Stimulated activated CD8-positive, alpha-beta memory T cell treated with anti-CD3 and anti-CD28 coated beads, Interleukin-4, amount 100 ng/mL, for 24 hours (primary cell): Measurements from ENCODE around the gene MRPL12.
A peak's percentile ranks its signal among the peaks of the same experiment; 100 is the strongest.
"Not testable (repeated sequence)": the region's sequence is repeated elsewhere in the genome, so short reads cannot be mapped to it uniquely, and the experiment has no call there.

Source experiments
- DNase-seq: peaks from one replicate; pipeline ENCODE4 v3.0.0-alpha.2; 2020; ENCODE audit warnings: low read depth

Gene MRPL12

DNA sequence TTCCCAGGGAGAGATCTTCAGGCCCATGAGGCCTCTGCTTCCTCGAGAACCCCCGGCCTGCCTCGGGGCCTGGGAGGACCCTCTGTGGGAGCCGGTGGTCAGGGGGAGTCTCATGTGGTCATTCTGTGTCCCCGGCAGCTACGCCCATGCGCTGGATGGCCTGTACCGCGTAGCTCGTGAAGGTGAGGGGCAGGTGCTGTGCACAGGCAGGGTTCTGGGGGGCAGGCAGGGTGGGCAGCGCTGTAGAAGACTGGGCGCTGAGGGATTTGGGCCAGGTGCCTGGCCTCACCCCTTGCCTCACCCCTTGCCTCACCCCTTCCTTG, 13.5 kb downstream of the MRPL12 start:
- no peak for DNase-seq

DNA sequence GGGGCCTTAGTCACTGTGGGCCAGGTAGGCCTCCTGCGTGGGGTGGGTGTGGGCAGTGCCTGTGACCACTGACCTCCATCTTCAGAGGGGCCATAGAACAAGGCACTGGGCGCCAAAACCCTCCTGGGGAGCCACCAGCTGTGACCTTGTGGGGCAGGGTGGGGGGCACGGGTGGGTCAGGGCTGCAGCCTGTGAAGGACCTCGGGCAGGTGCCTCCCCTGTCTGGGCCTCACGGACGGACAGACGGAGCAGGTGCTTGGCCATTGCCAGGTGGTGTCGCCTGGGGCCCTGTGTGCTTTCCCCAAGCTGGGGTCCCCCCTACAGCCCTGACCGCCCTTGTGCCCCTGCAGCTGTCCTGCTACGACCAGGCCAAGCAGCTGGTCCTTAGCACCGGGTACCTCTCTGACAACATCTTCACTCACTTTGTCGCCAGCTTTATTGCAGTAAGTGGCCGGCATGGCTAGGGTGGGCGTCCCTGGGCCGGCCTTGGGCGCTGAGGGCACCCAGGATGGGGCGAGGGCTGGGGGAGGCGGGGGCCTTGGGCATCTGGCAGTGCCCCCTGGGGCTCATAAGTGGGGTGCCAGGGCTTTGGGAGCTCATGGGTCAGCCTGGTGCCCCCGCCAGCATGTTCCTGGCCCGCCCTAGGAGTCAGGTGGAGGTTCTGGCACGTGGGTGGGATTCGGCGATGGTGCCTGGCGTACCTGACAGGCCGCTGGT, 14.0 kb downstream of the MRPL12 start:
- no peak for DNase-seq

DNA sequence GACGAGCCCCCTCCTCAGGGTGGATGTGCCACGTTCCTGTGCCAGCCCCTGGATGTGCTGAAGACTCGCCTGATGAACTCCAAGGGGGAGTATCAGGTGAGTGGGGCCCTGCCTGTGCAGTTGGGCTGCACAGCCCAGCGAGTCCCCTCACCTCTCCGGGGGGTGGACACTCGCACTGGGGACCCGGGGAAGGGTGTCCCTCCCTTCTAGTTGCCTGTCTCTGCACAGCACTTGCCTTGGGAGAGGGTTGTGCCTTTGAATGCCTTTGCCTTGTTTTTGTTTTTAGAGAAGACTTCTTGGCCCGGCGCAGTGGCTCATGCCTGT, 14.6 kb downstream of the MRPL12 start:
- no peak for DNase-seq

DNA sequence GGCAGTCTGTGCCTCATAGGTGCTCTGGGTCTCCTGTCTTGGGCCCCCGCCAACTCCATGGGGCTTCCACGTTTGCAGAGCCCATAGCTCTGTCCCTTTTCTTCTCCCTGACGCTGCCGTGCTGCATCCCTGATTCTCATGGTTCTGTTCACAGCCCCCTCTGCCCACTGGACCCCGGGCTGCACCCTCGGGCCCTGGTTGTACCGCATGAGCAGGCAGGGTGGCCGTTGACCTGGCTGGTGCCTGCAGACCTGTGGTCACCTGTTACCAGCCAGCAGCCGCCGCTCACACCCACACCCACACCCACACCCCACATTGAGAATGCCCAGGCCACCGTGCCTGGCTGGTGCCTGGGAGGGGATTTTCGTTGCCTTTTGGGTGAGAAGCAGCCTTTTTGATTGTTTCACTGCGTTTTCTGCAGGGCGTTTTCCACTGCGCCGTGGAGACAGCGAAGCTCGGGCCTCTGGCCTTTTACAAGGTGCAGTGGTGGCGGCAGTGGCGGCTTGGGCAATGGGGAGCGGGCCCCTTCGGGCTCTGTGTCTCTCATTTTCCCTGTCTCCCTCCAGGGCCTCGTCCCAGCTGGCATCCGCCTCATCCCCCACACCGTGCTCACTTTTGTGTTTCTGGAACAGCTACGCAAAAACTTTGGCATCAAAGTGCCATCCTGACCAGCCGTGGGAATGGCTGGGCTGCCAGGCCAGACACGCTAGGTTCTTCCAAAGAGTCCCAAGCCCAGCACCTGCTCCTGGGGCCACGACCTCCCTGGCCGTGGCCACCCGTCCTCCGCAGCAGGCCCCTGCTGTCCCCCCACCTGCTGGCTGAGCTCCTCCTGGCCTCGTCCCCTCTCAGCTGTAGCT, 16.5 kb downstream of the MRPL12 start:
- no peak for DNase-seq

DNA sequence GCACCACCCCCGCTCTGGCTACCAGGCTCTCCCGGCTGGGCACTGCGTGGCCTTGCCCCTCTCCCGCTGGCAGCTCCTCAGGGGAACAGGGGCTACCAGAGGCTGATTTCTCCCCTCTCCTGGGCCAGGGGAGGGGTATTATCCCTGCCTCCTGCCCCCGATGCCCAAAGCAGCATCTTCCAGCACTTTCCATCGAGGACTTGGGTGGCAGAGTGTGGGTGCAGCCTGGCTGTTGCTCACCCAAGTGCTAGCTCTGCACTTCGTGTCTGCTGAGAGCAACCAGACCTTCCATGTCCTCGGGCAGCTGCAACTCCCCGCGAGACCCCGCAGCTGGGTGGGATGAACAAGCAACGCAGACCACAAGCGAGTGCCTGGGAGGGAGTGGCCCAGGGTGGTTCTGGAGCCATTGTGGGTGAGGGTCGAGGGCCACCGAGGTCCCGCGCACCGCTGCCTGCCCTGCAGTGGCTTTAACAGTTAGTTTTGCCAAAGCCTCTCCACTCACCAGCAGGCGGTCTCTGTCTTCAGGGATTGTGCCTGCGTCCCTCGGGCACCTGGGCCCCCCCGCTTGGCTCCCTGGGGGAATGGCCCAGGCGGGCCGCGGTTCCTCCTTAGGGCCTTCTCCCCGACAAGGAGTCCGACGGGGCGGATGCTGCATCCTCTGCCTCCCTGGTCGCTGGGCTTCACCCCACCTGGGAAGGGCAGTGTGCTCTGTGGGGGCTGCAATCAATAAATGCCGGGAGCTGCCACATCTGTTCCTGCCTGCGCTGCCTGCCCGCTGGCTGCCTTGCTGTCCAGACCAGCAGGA, 17.3 kb downstream of the MRPL12 start:
- no peak for DNase-seq

DNA sequence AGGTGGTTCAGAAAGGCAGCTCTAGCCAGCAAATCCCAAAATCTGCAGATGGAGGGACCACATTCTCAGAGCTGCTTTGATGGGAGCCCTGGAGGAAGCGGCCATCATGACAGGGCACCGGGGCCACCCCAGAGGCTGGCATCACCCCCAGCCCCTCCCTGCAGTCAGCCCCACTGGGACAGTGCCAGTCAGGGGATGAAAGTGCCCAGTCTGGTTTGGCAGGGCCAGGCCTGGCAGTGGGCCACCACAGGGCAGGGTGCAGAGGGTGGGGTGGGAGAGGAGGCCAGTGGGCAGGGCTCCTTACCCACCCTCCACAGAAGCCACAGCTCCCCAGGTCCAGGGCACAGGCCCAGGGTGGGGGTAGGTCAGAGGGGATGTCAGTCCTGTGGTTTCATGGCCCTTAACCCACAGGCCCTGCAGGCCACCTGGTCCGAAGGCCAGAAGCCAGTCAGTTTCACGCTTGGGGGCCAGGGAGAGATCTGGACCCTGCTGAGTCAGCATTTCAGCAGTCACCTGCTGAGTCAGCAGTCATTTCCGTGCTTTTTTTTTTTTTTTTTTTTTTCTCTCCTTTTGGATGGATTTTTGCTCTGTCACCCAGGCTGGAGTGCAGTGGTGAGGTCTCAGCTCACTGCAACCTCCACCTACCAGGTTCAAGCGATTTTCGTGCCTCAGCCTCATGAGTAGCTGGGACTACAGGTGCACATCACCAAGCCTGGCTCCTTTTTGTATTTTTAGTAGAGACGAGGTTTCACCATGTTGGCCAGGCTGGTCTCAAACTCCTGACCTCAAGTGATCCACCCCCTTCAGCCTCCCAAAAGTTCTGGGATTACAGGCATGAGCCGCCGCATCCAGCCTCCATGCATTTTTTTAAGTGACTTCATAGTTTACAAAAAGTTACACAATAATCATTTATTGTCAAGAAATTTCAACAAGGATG, 19.3 kb downstream of the MRPL12 start:
- DNase-seq, result no peak

DNA sequence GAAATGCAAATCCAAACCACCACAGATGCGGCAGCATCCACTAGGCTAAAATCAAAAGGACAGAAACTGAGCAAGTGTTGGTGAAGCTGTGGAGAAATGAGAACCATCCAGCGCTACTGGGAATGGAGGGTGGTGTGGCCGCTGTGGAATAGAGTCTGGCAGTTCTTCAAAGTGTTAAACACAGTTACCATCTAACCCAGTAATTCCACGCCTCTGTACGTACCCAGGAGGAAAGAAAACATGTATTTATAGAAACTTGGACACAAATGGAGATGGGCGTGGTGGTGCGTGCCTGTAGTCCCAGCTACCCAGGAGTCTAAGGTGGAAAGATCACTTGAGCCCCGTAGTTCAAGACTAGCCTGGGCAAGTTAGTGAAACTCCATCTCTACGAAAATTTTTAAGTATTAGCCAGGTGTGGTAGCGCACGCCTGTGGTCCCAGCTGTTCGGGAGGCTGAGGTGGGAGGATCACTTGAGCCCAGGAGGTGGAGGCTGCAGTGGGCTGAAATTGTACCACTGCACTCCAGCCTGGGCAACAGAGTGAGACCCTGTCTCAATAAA, 20.6 kb downstream of the MRPL12 start:
- no peak for DNase-seq

DNA sequence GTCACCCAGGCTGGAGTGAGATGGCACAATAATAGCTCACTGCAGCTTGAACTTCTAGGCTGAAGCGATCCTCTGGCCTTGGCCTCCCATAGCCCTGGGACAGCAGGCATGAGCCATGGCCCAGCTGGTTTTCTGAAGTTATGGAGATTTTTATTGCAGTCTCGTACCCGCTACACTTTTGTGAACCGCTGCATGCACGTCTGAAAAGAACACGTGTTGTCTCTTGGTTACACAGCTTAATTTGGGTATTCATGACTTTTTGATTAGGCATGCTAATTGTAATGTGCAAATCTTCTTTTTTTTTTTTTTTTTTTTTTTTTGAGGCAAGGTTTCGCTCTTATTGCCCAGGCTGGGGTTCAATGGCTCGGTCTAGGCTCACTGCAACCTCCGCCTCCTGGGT, 22.3 kb downstream of the MRPL12 start:
- no peak for DNase-seq

DNA sequence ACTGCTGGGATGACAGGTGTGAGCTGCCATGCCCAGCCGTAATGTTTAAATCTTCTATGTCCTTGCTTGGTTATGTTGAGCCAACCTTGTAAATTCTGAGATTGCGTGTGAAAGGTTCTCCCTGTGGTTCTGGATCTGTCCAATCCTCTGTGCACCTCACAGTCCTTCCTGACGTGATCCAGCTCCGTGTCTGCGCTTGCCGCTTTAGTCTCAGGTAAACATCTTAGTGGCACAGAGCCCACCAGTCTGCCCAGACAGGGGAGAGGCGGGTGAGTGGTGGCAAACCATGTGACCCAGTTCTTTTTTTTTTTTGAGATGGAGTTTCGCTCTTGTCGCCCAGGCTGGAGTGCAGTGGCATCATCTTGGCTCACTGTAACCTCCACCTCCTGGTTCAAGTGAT, 22.8 kb downstream of the MRPL12 start:
- no peak for DNase-seq

DNA sequence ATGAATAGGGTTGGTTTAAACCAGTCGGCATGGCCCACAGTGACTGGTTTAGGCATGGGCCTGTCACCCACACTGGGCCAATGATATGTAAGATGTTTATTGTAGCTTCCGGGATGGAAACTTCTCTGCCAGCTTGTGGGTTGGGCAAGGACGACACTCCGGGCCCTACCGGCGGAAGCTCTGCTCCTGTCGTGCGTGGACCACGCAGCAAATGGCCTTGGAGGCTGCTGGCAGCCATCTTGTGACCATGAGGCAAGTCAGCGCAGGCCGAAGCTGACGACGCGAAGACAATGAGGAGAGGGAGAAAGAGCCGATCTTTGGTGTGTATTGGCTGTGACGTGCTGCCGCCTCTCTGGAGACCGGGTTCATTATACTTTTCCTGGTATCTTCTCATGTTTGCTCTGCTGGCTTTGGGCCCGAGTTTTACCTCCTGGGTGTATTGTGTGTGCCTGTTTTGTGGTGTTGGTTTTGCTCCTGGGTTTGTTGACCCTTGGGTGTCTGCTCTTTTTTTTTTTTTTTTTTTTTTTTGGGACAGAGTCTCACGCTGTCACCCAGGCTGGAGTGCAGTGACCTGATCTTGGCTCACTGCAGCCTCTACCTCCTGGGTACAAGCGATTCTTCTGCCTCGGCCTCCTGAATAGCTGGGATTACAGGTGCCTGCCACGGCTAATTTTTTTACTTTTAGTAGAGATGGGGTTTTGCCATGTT, 24.3 kb downstream of the MRPL12 start:
- DNase-seq, result no peak

DNA sequence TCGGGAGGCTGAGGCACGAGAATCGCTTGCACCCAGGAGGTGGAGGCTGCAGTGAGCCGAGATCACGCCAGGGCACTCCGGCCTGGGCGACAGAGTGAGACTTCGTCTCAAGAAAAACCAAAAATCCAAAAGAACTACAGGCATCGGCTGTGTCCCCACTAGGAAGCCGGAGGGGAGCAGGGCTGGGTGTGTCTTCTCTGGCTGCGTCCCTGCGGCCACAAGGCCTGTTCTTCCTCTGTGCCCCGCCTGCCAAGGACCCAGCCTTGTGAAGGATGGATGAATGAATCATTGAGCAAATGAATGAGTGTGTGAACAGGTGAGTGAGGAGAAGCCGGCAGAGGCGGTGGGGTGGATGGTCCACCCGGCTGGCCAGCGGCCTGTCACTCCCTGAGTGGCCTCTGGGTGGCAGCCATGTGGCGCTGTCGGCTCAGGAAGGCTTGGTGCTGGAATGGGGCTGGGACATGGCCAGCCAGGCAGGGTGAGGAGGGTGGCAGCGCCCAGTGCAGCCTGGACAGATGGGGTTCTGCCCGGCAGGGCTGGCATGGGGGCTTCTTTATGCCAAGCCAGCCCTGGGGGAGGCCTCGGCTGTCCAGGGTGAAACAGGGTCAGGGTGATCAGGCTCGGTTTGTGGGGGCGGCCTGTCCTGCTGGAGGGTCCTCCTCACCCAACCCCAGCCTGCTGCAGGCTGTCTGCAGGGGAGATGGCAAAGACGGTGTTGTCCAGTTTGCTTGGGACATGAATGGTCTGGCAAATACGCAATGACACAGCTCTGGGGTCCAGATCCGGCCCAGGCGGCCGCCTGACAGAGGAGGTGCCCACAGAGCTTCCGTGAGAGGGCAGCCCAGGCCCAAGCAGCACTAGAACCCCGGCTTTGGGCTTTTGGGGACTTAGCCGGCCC, 30.6 kb downstream of the MRPL12 start:
- DNase-seq, result peak; percentile 56

DNA sequence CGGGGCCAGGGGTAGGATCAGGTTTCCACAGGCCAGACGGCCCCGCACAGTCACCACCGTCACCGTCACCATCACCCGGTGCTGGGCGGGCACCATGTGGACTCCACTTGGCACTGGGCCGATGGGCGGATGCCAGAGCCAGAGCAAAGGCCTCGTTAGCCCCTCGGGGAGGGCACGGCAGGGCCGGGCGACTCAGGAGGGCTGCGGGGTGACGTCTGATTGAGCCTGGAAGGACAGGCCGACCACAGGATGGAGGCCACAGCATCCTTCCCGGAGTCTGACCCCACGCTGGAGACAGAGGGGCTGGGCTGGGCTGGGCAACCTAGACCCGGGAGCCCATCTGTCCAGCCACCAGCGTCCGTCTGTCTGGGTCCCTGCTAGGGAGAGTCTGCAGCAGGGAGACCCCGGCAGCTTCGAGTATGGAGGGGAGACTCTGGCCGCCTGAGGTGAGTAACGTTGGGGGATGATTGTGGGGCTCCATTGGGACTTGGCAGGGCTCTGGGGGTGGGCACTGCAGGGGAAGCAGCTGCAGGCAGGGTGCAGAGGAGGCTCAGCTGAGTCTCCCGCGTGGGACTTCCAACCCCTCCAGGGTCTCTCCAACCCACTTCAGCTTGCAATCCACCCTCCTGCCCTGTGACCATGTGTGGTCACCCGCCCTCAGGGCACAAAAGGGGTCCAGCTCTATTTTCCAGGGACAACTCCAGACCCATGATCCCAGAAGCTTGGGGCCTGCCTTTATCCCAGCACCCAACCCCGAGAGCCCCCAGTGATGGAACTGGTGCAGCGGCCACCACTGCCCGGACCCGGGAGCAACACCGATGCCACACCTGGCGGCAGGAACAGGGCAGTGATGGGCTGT, 31.5 kb downstream of the MRPL12 start:
- DNase-seq, result no peak

DNA sequence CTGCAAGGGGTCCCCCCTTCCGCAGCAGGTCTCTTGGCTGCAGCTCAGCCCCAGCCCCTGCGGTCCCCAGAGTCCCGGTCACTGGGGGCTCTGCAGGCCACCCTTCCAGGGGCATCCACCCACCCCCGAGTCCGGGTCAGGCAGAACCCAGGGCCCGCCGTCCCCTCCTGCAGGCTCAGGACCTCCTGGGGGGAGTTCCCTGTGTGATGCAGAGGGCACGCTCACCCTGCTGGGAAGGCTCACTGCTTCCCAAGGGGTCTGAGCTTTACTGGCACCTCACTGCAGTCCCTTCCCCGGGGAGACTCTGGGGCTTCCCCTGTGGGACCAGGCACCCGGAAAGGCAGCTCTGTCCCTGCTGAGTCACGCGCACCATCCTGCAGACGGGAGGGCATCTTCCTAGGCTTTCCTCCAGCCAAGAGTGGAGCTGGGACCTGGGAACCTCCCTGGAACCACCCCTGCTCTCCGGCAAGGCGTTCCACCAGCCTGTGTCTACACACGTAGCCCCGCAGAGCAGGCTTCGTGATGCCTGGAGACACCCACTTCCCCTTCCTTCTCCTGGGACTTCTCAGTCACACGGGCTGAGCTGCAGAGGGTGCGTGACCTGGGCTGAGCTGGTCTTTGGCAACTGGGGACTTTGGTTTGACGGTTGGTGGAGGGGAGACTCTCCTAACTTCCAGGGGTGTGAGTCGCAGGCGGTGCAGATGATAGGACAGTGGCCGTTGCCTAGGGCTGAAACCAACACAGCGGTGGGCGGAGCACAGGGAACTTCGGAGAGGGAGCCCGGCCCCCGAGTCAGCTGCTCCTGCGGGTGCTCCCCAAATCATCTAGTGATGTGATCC, 32.3 kb downstream of the MRPL12 start:
- DNase-seq, result no peak

DNA sequence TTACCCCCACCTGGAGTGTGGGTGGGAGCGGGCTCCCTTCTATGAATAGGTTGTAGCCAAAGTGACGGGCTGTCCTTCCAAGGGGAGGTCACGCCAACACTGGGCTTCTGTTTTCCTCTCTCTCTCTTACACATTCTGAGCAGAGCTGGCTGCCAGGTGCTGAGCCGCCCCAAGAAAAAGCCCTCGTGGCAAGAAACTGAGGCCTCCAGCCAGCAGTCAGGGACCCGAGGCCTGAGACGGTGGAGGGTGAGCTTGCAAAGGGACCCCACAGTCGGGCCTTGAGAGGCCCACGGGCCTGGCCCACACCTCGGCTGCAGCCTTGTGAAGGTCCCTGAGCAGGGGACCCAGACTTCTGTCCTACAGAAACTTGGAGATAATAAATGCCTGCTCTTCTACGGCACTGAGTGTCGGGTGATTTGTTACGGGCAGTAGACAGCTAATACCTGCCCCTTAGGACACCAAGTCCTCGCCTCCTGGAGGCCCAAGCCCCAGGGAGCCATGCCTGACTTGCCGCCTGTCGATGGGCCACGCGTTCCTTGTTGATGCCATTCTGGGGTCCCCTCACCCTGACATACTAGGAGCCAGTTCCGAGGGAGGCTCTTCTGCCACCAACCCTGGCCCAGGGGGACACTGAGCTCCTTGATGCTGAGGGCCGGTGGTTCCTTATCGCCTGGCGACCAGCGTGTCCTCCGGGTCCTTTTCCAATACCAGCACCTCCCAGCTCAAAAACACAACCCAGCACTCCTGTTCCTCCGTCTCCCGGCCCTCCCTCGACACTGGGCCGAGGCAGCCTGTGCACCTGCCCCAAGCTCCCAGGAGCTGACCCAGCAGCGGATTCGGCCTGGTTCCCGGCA, 35.0 kb downstream of the MRPL12 start:
- no peak for DNase-seq

DNA sequence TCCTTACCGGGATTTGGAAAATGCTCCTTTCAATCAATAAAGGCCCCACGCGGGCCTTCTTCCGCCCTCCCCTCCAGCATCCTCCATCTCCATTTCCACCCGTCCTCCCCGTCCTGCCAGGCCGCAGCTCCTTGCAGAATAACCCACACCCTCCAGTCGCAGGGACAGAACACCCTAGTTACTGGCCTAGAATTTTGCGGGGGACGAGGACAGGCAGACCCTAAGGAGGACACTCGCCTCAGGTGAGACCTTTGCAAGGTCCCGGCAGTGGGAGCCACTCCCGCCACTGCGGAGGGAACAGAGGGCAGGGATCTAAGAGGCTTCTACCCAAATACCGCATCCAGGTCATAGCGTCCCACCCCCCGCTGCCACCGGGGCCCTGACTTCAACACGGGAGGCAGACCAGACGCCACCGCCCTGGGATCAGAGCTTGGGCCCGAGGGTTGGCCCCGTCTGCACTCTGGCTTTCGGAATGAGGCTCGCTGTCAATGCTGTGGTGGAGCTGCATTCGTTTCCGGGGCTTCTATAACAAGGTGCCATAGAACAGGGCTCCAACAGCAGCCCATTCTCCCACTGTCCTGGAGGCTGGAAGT, 35.7 kb downstream of the MRPL12 start:
- no peak for DNase-seq

DNA sequence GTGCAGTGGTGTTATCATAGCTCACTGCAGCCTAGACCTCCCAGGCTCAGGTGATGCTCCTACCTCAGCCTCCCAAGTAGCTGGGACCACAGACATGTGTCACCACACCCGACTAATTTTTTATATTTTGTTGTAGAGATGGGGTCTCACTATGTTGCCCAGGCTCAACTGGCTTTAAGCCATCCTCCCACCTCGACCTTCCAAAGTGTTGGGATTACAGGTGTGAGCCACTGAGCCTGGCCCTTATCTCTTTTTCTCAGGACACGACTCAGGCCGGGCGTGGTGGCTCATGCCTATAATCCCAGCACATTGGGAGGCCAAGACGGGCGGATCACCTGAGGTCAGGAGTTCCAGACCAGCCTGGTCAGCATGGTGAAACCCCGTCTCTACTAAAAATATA, 36.4 kb downstream of the MRPL12 start:
- not testable (repeated sequence) for DNase-seq
